ENCODE data around the gene DAPP1. TPM values are rescaled to one million over a fixed set of nuclear protein-coding genes. Genes with fewer than 3 reads are reported as not detected.

DAPP1 gene
- total RNA-seq, 1 donor from 2014 or later = 29.5 TPM

- Mint-ChIP-seq H3K36me3 (ENCODE audit: low read depth) (peaks cover 36% of the 10 kb centered on the region), H3K27ac (peak overlapping the region; percentile 92), H3K9me3 (no peaks in the 10 kb centered on the region), H3K4me1 (peaks cover 75% of the 10 kb centered on the region), H3K4me3 (peak overlapping the region; percentile 58), H3K27me3 (no peaks in the 10 kb centered on the region)
- intact Hi-C loops (cut with micrococcal nuclease) = loop anchor here (5.0 to 10.0 kb wide), 6 partner anchors 341 to 1364 kb away; no protein-coding TSS in a partner anchor
- peak; percentile 80 for DNase-seq
These were observed 32.0 kb downstream of the DAPP1 start for GRCh38 chr4:99848591-99849001.

GRCh38 chr4:99852199-99852749 lies 35.6 kb downstream of the DAPP1 start:
- peaks cover 5% of the 10 kb centered on the region for H3K9me3 Mint-ChIP-seq
- no peaks in the 10 kb centered on the region for H3K27me3 Mint-ChIP-seq
- peaks cover 55% of the 10 kb centered on the region for H3K36me3 Mint-ChIP-seq (ENCODE audit: low read depth)
- intact Hi-C loops (cut with micrococcal nuclease) = loop anchor here (1.0 to 10.0 kb wide), 4 partner anchors 42 to 1673 kb away; partner anchors contain the start of genes EIF4E, LAMTOR3 and PPP3CA
- peaks cover 83% of the 10 kb centered on the region for H3K4me1 Mint-ChIP-seq
- DNase-seq = no peak
- peak overlapping the region; percentile 98 for H3K27ac Mint-ChIP-seq
- peak overlapping the region; percentile 79 for H3K4me3 Mint-ChIP-seq

GRCh38 chr4:99853190-99853589 lies 36.6 kb downstream of the DAPP1 start:
- Mint-ChIP-seq H3K4me3 (no peak overlapping the region), H3K27ac (peak overlapping the region; percentile 98), H3K27me3 (no peaks in the 10 kb centered on the region), H3K9me3 (peaks cover 5% of the 10 kb centered on the region), H3K36me3 (ENCODE audit: low read depth) (peaks cover 55% of the 10 kb centered on the region), H3K4me1 (peaks cover 80% of the 10 kb centered on the region)
- DNase-seq = no peak
- intact Hi-C loops (cut with micrococcal nuclease) = loop anchor here (5.0 to 10.0 kb wide), 3 partner anchors 928 to 1672 kb away; partner anchors contain the start of genes EIF4E and PPP3CA

GRCh38 chr4:99853999-99854398 lies 37.4 kb downstream of the DAPP1 start:
- Mint-ChIP-seq H3K27me3 (no peaks in the 10 kb centered on the region), H3K4me3 (no peak overlapping the region), H3K9me3 (peaks cover 5% of the 10 kb centered on the region), H3K4me1 (peaks cover 74% of the 10 kb centered on the region), H3K36me3 (ENCODE audit: low read depth) (peaks cover 54% of the 10 kb centered on the region), H3K27ac (no peak overlapping the region)
- intact Hi-C loops (cut with micrococcal nuclease) = loop anchor here (5.0 to 10.0 kb wide), 3 partner anchors 929 to 1671 kb away; partner anchors contain the start of genes EIF4E and PPP3CA
- peak; percentile 45 for DNase-seq

GRCh38 chr4:99855678-99856077 lies 39.1 kb downstream of the DAPP1 start:
- intact Hi-C loops (cut with micrococcal nuclease) = loop anchor here (1.0 to 10.0 kb wide), 4 partner anchors 8 to 1669 kb away; partner anchors contain the start of genes EIF4E and TRMT10A
- H3K4me3 Mint-ChIP-seq = peak overlapping the region; percentile 68
- H3K27me3 Mint-ChIP-seq = no peaks in the 10 kb centered on the region
- H3K27ac Mint-ChIP-seq = peak overlapping the region; percentile 88
- H3K4me1 Mint-ChIP-seq = peaks cover 67% of the 10 kb centered on the region
- peaks cover 5% of the 10 kb centered on the region for H3K9me3 Mint-ChIP-seq
- DNase-seq = peak; percentile 82
- peaks cover 55% of the 10 kb centered on the region for H3K36me3 Mint-ChIP-seq (ENCODE audit: low read depth)

GRCh38 chr4:99856166-99856565 lies 39.5 kb downstream of the DAPP1 start:
- Mint-ChIP-seq H3K27ac (peak overlapping the region; percentile 88), H3K9me3 (peaks cover 5% of the 10 kb centered on the region), H3K27me3 (no peaks in the 10 kb centered on the region), H3K36me3 (ENCODE audit: low read depth) (peaks cover 52% of the 10 kb centered on the region), H3K4me3 (peak overlapping the region; percentile 54), H3K4me1 (peaks cover 65% of the 10 kb centered on the region)
- peak; percentile 80 for DNase-seq
- intact Hi-C loops (cut with micrococcal nuclease) = loop anchor here (1.0 to 10.0 kb wide), 4 partner anchors 9 to 1669 kb away; partner anchors contain the start of genes EIF4E and TRMT10A

GRCh38 chr4:99857307-99857706 lies 40.7 kb downstream of the DAPP1 start:
- Mint-ChIP-seq H3K27ac (peak overlapping the region; percentile 88), H3K27me3 (no peaks in the 10 kb centered on the region), H3K9me3 (peaks cover 5% of the 10 kb centered on the region), H3K36me3 (ENCODE audit: low read depth) (peaks cover 59% of the 10 kb centered on the region), H3K4me1 (peaks cover 63% of the 10 kb centered on the region), H3K4me3 (peak overlapping the region; percentile 27)
- DNase-seq = peak; percentile 27
- intact Hi-C loops (cut with micrococcal nuclease) = loop anchor here (10.0 kb wide), 2 partner anchors 933 to 1667 kb away; partner anchors contain the start of gene EIF4E

GRCh38 chr4:99859618-99860017 lies 43.0 kb downstream of the DAPP1 start:
- Mint-ChIP-seq H3K27me3 (no peaks in the 10 kb centered on the region), H3K36me3 (ENCODE audit: low read depth) (peaks cover 49% of the 10 kb centered on the region), H3K4me3 (no peak overlapping the region), H3K27ac (peak overlapping the region; percentile 30), H3K4me1 (peaks cover 46% of the 10 kb centered on the region), H3K9me3 (peaks cover 2% of the 10 kb centered on the region)
- DNase-seq = peak; percentile 56
- intact Hi-C loops (cut with micrococcal nuclease) = loop anchor here (2.0 to 10.0 kb wide), 3 partner anchors 13 to 1665 kb away; partner anchors contain the start of gene EIF4E

- H3K4me1 Mint-ChIP-seq = peaks cover 37% of the 10 kb centered on the region
- H3K4me3 Mint-ChIP-seq = no peak overlapping the region
- H3K27ac Mint-ChIP-seq = no peak overlapping the region
- H3K27me3 Mint-ChIP-seq = no peaks in the 10 kb centered on the region
- H3K9me3 Mint-ChIP-seq = no peaks in the 10 kb centered on the region
- peaks cover 46% of the 10 kb centered on the region for H3K36me3 Mint-ChIP-seq (ENCODE audit: low read depth)
- DNase-seq = no peak
- intact Hi-C loops (cut with micrococcal nuclease) = loop anchor here (2.0 kb wide), 1 partner anchor 14 kb away; no protein-coding TSS in a partner anchor
These were observed 43.9 kb downstream of the DAPP1 start for GRCh38 chr4:99860521-99860920.

GRCh38 chr4:99861120-99861905 lies 44.7 kb downstream of the DAPP1 start:
- peak; percentile 69 for DNase-seq
- H3K4me3 Mint-ChIP-seq = peak overlapping the region; percentile 15
- intact Hi-C loops (cut with micrococcal nuclease) = loop anchor here (1.0 to 2.0 kb wide), 2 partner anchors 10 to 15 kb away; no protein-coding TSS in a partner anchor
- peak overlapping the region; percentile 80 for H3K27ac Mint-ChIP-seq
- peaks cover 31% of the 10 kb centered on the region for H3K4me1 Mint-ChIP-seq
- H3K27me3 Mint-ChIP-seq = no peaks in the 10 kb centered on the region
- no peaks in the 10 kb centered on the region for H3K9me3 Mint-ChIP-seq
- H3K36me3 Mint-ChIP-seq (ENCODE audit: low read depth) = peaks cover 49% of the 10 kb centered on the region

- no peak for DNase-seq
- no peak overlapping the region for H3K4me3 Mint-ChIP-seq
- no peak overlapping the region for H3K27ac Mint-ChIP-seq
- no peaks in the 10 kb centered on the region for H3K27me3 Mint-ChIP-seq
- H3K4me1 Mint-ChIP-seq = peaks cover 20% of the 10 kb centered on the region
- peaks cover 50% of the 10 kb centered on the region for H3K36me3 Mint-ChIP-seq (ENCODE audit: low read depth)
- H3K9me3 Mint-ChIP-seq = no peaks in the 10 kb centered on the region
- intact Hi-C loops (cut with micrococcal nuclease) = no loop called here
These were observed 47.2 kb downstream of the DAPP1 start for GRCh38 chr4:99863804-99864203.

- intact Hi-C loops (cut with micrococcal nuclease) = loop anchor here (1.0 kb wide), 1 partner anchor 17 kb away; no protein-coding TSS in a partner anchor
- Mint-ChIP-seq H3K27me3 (no peaks in the 10 kb centered on the region), H3K4me1 (peaks cover 10% of the 10 kb centered on the region), H3K27ac (peak overlapping the region; percentile 63), H3K4me3 (no peak overlapping the region), H3K9me3 (peaks cover 3% of the 10 kb centered on the region), H3K36me3 (ENCODE audit: low read depth) (peaks cover 54% of the 10 kb centered on the region)
- DNase-seq = no peak
These were observed 51.5 kb downstream of the DAPP1 start for GRCh38 chr4:99868126-99868596.

- Mint-ChIP-seq H3K27ac (peak overlapping the region; percentile 44), H3K36me3 (ENCODE audit: low read depth) (peaks cover 45% of the 10 kb centered on the region), H3K4me1 (peaks cover 8% of the 10 kb centered on the region), H3K4me3 (no peak overlapping the region), H3K9me3 (peaks cover 3% of the 10 kb centered on the region), H3K27me3 (no peaks in the 10 kb centered on the region)
- intact Hi-C loops (cut with micrococcal nuclease) = no loop called here
- no peak for DNase-seq
These were observed 55.9 kb downstream of the DAPP1 start for GRCh38 chr4:99872570-99872969.

Data from activated CD4-positive, alpha-beta T cell treated with anti-CD3 and anti-CD28 coated beads, Interleukin-2, amount 10 ng/mL, durations not matched to agents 24 days and 14 days (primary cell).